ENCODE data around the gene BNIP3.
"Not testable (repeated sequence)": the region's sequence is repeated elsewhere in the genome, so short reads cannot be mapped to it uniquely, and the experiment has no call there.

The BNIP3 gene

GRCh38 chr10:131920693-131921092 lies 61.0 kb downstream of the BNIP3 start:
- TF ChIP-seq ISL1 (CRISPR knock-in tag; IDR thresholded peaks at IDR 0.05) (no peak), PATZ1 (CRISPR knock-in tag; IDR thresholded peaks at IDR 0.05; ENCODE audit: borderline replicate concordance) (no peak)
- no peak for ATAC-seq

GRCh38 chr10:131920151-131920550 lies 61.6 kb downstream of the BNIP3 start:
- TF ChIP-seq GLIS3 (CRISPR knock-in tag; IDR thresholded peaks at IDR 0.05) (no peak), CREB5 (CRISPR knock-in tag; IDR thresholded peaks at IDR 0.05; ENCODE audit: low read depth) (no peak), CSRNP3 (CRISPR knock-in tag; IDR thresholded peaks at IDR 0.05) (no peak), ZNF8 (CRISPR knock-in tag; IDR thresholded peaks at IDR 0.05) (no peak), TSHZ2 (CRISPR knock-in tag; IDR thresholded peaks at IDR 0.05) (no peak), TCF4 (CRISPR knock-in tag; IDR thresholded peaks at IDR 0.05; ENCODE audit: borderline replicate concordance) (no peak), CSDC2 (CRISPR knock-in tag; IDR thresholded peaks at IDR 0.05) (no peak), ZFP30 (CRISPR knock-in tag; IDR thresholded peaks at IDR 0.05) (no peak), ZNF70 (CRISPR knock-in tag; IDR thresholded peaks at IDR 0.05) (no peak), ISL1 (CRISPR knock-in tag; IDR thresholded peaks at IDR 0.05) (no peak), BACH2 (CRISPR knock-in tag; IDR thresholded peaks at IDR 0.05; ENCODE audit: borderline replicate concordance) (no peak), ZFP3 (CRISPR knock-in tag; IDR thresholded peaks at IDR 0.05) (no peak), ZNF565 (CRISPR knock-in tag; conservative IDR thresholded peaks at IDR 0.05; ENCODE audit: low read depth) (no peak), POU6F1 (CRISPR knock-in tag; IDR thresholded peaks at IDR 0.05; ENCODE audit: borderline replicate concordance, low read depth) (no peak), OSR1 (CRISPR knock-in tag; IDR thresholded peaks at IDR 0.05) (no peak), RARB (CRISPR knock-in tag; IDR thresholded peaks at IDR 0.05) (no peak)
- ATAC-seq = no peak

- not testable (repeated sequence) for ATAC-seq
Observed at GRCh38 chr10:131919461-131919860, 62.3 kb downstream of the BNIP3 start.

Measured in SK-N-SH treated with all-trans-retinoic acid at 6 μM for 48 hours (cell line).